MCF 10A (cell line): ENCODE data around the gene PSTK. TPM values are rescaled to one million over a fixed set of nuclear protein-coding genes. Genes with fewer than 3 reads are reported as not detected.

Experiments
- BruUV-seq: library from RNA; stranded (reverse); fragments of 400-500 nt; replicated peaks from 2 replicates; lab custom pipeline; 2021; lab: Mats Ljungman, UMichigan
- CTCF ChIA-PET: fragments of 300-600 bp; sonication (Branson Sonifier 250); formaldehyde crosslinking; extraction: SDS; loops from one replicate; lab custom pipeline; 2021; ENCODE audit warnings: antibody characterized with exemption, inconsistent platforms; lab: Yijun Ruan, JAX
- POLR2A ChIA-PET: fragments of 300-600, 350-650 bp; sonication (Branson Sonifier 250); formaldehyde crosslinking; extraction: SDS; loops from one replicate; lab custom pipeline; 2020; ENCODE audit warnings: antibody characterized with exemption, inconsistent platforms; lab: Yijun Ruan, JAX
- DNase-seq: peaks from one replicate; pipeline ENCODE4 v3.0.0-alpha.2; 2018; ENCODE audit not compliant: unreplicated experiment
- H3K27ac Mint-ChIP-seq: one replicate; pipeline ENCODE4 v1.8.0; 2022; ENCODE audit warnings: mild to moderate bottlenecking, low read depth, mixed read lengths; ENCODE audit not compliant: unreplicated experiment
- H3K27me3 Mint-ChIP-seq: one replicate; pipeline ENCODE4 v1.8.0; 2022; ENCODE audit warnings: mixed read lengths; ENCODE audit not compliant: insufficient read depth, unreplicated experiment
- H3K36me3 Mint-ChIP-seq: one replicate; pipeline ENCODE4 v1.8.0; 2022; ENCODE audit warnings: mild to moderate bottlenecking, moderate library complexity, mixed read lengths; ENCODE audit not compliant: insufficient read depth, unreplicated experiment
- H3K4me1 Mint-ChIP-seq: one replicate; pipeline ENCODE4 v1.8.0; 2022; ENCODE audit warnings: mixed read lengths; ENCODE audit not compliant: insufficient read depth, unreplicated experiment
- H3K4me3 Mint-ChIP-seq: one replicate; pipeline ENCODE4 v1.8.0; 2022; ENCODE audit warnings: mild to moderate bottlenecking, moderate library complexity, mixed read lengths; ENCODE audit not compliant: unreplicated experiment
- H3K9me3 Mint-ChIP-seq: one replicate; pipeline ENCODE4 v1.8.0; 2022; ENCODE audit warnings: mixed read lengths; ENCODE audit not compliant: unreplicated experiment
- CTCF ChIP-seq: fragments of 200-600 bp; IDR thresholded peaks from one replicate; pipeline ENCODE4 v1.8.0; 2022; ENCODE audit warnings: antibody characterized with exemption, mild to moderate bottlenecking; ENCODE audit not compliant: unreplicated experiment
- intact Hi-C: fragments of 100-400 bp; cut with micrococcal nuclease; formaldehyde crosslinking; loops from 2 replicates; pipeline ENCODE4 v1.14.1; 2022
- total RNA-seq: library from RNA; stranded (reverse); gene quantifications from 2 replicates; pipeline ENCODE4 v1.2.3, GENCODE V29; 2022

Gene PSTK
- total RNA-seq, 1 experiment from 2014 or later = 8.3 TPM

GRCh38 chr10:123017421-123018165 is 37.4 kb downstream of the PSTK start:
- Mint-ChIP-seq H3K9me3 (no peaks in the 10 kb centered on the region), H3K4me3 (no peak overlapping the region), H3K4me1 (peaks cover 24% of the 10 kb centered on the region)

GRCh38 chr10:123018531-123018930 is 38.3 kb downstream of the PSTK start:
- Mint-ChIP-seq H3K27me3 (no peaks in the 10 kb centered on the region), H3K4me3 (no peak overlapping the region), H3K36me3 (no peaks in the 10 kb centered on the region), H3K9me3 (no peaks in the 10 kb centered on the region), H3K4me1 (peaks cover 24% of the 10 kb centered on the region), H3K27ac (no peak overlapping the region)
- CTCF ChIA-PET = no interaction called here
- intact Hi-C loops = no loop called here
- POLR2A ChIA-PET = interaction anchor here (5.7 kb wide), 1 partner anchor 9 kb away, joined by 24 read pairs; the partner anchor contains the start of genes ACADSB and IKZF5
- no peak for DNase-seq
- BruUV-seq = no TSS peak
- no peak for TF ChIP-seq CTCF

More at GRCh38 chr10:123017421-123018165, 37.4 kb downstream of the PSTK start:
- ChIA-PET POLR2A (interaction anchor here (1.9 to 5.7 kb wide), 2 partner anchors 7 to 9 kb away, joined by 9 to 24 read pairs; partner anchors contain the start of genes ACADSB and IKZF5), CTCF (interaction anchor here (3.5 kb wide), 1 partner anchor 26 kb away, joined by 18 read pairs; no protein-coding TSS in a partner anchor)
- BruUV-seq = no TSS peak
- Mint-ChIP-seq H3K27ac (no peak overlapping the region), H3K27me3 (no peaks in the 10 kb centered on the region), H3K36me3 (no peaks in the 10 kb centered on the region)
- intact Hi-C loops = no loop called here
- DNase-seq = no peak
- TF ChIP-seq CTCF = no peak

- POLR2A ChIA-PET = interaction anchor here (5.7 kb wide), 1 partner anchor 10 kb away, joined by 24 read pairs; the partner anchor contains the start of genes ACADSB and IKZF5
Observed at GRCh38 chr10:123019264-123019663, 39.1 kb downstream of the PSTK start.

More at GRCh38 chr10:123019264-123019663, 39.1 kb downstream of the PSTK start:
- no peaks in the 10 kb centered on the region for H3K9me3 Mint-ChIP-seq
- no TSS peak for BruUV-seq
- H3K27me3 Mint-ChIP-seq = no peaks in the 10 kb centered on the region
- no peak overlapping the region for H3K27ac Mint-ChIP-seq
- no peak for DNase-seq
- H3K36me3 Mint-ChIP-seq = no peaks in the 10 kb centered on the region
- no peak for TF ChIP-seq CTCF
- H3K4me3 Mint-ChIP-seq = no peak overlapping the region
- CTCF ChIA-PET = interaction anchor here (0.8 to 1.0 kb wide), 2 partner anchors 9 to 362 kb away, joined by 3 read pairs; no protein-coding TSS in a partner anchor
- intact Hi-C loops = no loop called here
- H3K4me1 Mint-ChIP-seq = peaks cover 18% of the 10 kb centered on the region
